Germinal center (tissue), 1 donor: ENCODE results near the gene ENOX1.

ENCODE experiments used
- DNase-seq: peaks from one replicate; pipeline ENCODE4 v3.0.0; 2012; ENCODE audit warnings: mixed read lengths, low spot score

ENOX1 gene

GRCh38 chr13:43307921-43308433 is 478.8 kb downstream of the ENOX1 start:
- peak; percentile 25 for DNase-seq

- DNase-seq = no peak
Observed at GRCh38 chr13:43307221-43307920, 479.4 kb downstream of the ENOX1 start.

GRCh38 chr13:43306372-43306771 is 480.4 kb downstream of the ENOX1 start:
- no peak for DNase-seq

- no peak for DNase-seq
Observed at GRCh38 chr13:43305416-43305815, 481.4 kb downstream of the ENOX1 start.

GRCh38 chr13:43304945-43305344 is 481.8 kb downstream of the ENOX1 start:
- DNase-seq = no peak

GRCh38 chr13:43304449-43304848 is 482.3 kb downstream of the ENOX1 start:
- no peak for DNase-seq

DNA sequence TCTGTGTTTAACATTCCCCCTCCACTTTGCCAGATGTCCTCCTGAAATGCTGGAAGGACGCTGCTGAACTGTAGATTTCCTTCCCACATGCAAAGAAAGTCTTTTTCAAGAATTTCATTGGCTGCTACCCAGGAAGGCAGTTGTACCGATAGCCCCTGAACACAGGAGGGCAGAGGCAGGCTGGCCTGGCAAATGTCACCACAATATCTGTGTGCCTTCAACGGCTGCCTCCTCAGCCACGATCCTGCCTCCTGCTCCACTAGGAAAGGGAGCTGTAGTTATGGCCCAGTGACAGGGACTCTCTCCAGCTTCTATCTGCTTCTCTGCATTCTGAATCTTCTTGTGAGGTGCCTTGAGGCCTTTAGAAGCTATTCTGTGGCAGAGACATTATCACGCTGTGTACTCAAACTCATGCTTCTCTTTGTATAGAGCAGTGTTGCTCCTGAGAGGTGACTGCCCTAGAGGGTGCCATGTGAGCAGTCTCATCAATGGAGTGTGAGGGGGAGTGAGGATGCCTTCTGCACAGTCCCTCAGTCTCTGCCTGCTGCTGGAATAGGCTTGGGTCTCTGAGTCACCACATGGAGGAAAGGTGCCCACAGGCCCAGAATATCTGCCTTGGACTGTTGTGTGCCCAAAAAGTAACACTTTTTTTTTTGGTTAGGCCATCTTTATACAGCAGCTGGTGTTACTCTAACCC is 483.6 kb downstream of the ENOX1 start:
- DNase-seq = no peak

- DNase-seq = no peak
Observed at GRCh38 chr13:43301346-43301969, 485.3 kb downstream of the ENOX1 start.

DNA sequence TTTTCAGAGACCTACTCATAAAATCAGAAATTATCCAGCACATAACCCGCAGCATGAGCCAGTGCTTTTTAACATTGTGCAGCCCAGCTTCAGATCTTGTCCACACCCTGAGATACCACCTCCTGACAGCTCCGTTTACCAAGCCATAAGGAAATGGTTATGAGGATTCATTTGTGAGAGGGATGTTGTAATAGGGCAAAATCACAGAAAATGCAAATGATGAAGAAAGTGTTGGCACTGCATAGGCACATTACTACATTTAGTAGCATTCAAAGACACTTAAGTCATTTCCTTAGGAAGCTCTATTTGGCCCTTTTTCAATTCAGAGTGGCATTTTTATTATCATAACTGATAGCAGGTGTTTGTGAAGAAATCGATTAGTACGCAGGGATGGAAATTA is 485.9 kb downstream of the ENOX1 start:
- no peak for DNase-seq

DNA sequence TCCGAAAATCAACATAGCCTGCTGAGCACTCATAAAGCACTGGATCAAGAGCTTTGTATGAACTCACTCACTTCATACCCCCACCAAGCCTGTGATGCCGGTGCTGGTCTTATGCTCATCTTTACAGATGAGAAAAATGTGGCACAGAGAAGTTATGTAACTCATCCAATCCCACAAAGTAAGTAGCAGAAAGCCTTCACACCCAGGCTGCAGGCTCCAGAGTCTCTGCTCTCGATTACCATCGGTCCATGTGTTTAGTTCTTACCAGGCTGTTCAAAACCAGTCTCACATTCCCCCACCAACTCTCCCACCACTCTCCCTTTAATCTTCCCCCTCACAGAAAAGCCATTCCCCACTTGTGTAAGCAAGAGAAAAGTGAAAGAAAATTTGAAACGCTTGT is 487.4 kb downstream of the ENOX1 start:
- no peak for DNase-seq

- no peak for DNase-seq
Observed at GRCh38 chr13:43298816-43299215, 488.0 kb downstream of the ENOX1 start.

- DNase-seq = no peak
Observed at GRCh38 chr13:43297967-43298678, 488.6 kb downstream of the ENOX1 start.

DNA sequence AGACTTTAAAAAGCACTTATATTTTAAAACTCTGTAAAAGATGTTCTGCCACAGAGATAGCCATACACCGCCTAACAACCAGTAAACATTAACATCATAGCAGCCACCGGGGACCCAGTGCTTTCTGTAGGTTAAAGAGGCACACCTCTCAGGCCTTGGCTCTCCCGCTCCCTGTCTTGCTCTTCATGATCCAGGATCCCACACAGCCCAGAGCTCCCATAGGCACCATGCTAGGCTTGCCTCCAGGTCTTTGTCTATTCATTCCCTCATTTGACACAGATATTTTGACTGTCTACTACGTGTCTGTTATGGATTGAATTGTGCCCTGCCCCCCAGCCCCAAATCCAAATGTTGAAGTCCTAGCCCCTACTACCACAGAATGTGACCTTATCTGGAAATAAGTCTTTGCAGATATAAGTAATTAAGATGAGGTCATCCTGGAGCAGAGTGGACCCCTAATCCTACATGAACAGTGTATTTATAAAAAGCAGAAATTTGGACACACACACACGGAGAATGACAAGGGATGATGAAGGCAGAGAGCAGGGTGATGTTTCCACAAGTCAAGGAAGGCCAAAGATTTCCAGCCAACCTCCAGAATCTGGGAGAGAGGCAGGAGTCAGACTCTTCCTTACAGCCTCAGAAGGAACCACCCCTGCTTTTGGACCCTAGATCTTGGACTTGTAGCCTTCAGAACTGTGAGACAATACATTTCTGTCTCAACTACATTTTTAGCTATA is 490.8 kb downstream of the ENOX1 start:
- DNase-seq = no peak

DNA sequence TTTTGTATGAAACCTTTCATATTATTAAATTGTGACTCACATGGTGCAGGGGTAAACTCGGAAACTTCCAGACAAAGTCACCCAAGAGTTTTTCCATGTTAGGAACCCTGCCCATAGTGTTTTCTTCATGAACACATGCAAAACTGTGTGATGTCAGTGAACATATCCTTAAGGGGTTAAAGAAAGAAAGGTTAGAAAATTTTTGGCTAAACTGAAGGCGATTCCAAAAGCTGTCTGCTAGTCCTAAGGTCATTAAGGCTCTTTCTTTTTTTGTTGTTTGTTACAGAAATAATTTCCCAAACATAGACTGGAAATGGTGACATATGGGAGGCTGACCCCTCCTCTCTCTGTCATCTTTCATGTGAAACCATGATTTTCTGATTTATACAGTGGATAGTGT is 491.5 kb downstream of the ENOX1 start:
- no peak for DNase-seq

DNA sequence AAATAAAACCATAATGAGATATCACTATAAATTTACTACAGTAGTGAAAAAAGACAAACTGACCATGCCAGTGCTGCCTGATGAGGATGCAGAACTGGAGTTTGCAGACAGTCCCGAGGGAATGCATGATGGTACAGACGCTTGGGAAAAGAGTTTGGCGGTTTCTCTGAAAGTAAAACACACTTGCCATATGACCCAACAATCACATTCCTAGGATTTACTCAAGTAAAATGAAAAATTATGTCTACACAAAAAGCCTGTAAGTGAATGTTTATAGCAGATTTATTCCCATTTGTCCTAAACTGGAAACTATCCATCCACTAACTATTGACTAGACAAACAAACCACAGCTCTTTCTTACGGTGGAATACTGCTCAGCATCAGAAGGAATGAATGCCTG is 492.4 kb downstream of the ENOX1 start:
- DNase-seq = no peak

- no peak for DNase-seq
Observed at GRCh38 chr13:43293986-43294385, 492.8 kb downstream of the ENOX1 start.

DNA sequence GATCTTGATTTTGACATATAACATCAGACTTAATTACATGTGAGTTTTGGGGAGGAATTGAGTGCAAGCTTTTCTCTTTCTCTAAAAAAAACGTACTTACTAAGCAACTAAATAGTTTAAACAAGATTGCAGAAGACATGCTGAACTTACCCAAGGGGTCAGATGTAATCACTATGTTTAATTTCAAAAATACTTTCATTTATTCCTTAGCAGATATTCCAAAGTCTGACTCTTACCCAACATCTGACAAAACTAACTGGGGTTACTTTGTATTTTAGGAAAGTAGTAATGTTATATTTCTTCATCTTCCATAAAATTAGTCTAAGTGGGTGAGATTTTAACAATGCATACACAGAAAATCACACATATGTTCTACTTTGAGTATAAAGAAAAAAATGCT is 493.2 kb downstream of the ENOX1 start:
- DNase-seq = no peak

- DNase-seq = no peak
Observed at GRCh38 chr13:43293008-43293407, 493.8 kb downstream of the ENOX1 start.

DNA sequence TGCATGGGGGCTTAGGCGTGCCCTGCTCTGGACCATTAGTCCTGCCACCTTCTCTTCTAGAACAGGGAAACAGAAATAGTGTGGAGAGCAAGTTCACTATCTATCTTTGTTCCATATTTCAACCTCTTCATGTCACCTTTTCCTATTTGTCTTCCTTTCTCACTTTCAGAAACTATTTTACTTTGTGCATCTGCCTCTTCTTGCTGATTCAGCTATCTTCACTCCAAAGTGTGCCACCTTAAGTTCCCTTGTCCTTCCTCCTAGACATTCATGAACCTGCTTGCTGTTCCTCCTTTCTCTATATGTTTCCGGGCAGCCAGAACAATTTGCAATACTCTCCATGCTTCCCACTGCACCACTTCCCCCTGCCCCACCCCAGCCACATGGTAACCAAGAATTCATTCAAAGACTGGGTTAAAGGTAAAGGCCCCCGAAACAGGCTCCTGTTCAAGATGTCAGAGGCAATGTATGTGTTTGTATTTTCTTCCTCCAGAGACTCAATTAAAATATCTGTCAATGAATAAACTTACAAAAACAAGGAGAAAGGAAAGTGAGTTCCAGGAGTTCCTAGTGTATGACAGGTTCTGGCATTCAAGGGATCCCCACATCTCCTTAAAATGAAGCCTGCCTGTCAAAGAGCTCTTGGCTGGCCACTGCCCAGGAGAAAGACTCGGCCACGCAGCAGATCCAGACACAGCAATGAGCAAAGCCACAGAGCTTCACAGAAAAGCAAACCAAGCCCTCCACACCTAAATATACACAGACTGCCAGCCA is 495.3 kb downstream of the ENOX1 start:
- no peak for DNase-seq

GRCh38 chr13:43289470-43290255 is 497.1 kb downstream of the ENOX1 start:
- DNase-seq = no peak
